ENCODE measurements around the gene REEP5. TPM values are rescaled to one million over a fixed set of nuclear protein-coding genes. Genes with fewer than 3 reads are reported as not detected.
"Not testable (repeated sequence)": the region's sequence is repeated elsewhere in the genome, so short reads cannot be mapped to it uniquely, and the experiment has no call there.

REEP5 gene
- 10 to 100 TPM; 63.8 to 76.3 TPM for total RNA-seq
- long read RNA-seq, donor 1, transcript REEP5-202 (5 exons, 3,326 nt) = major isoform, 58 of 62 reads
- long read RNA-seq, donor 1, partial matches to known transcripts = 1 of 62 reads
- long read RNA-seq, donor 1, other reads (novel, unspliced or antisense) = 3 of 62 reads
- long read RNA-seq, donor 2, transcript REEP5-202 (5 exons, 3,326 nt) = major isoform, 85 of 91 reads
- long read RNA-seq, donor 2, partial matches to known transcripts = 1 of 91 reads
- long read RNA-seq, donor 2, other reads (novel, unspliced or antisense) = 5 of 91 reads

DNA sequence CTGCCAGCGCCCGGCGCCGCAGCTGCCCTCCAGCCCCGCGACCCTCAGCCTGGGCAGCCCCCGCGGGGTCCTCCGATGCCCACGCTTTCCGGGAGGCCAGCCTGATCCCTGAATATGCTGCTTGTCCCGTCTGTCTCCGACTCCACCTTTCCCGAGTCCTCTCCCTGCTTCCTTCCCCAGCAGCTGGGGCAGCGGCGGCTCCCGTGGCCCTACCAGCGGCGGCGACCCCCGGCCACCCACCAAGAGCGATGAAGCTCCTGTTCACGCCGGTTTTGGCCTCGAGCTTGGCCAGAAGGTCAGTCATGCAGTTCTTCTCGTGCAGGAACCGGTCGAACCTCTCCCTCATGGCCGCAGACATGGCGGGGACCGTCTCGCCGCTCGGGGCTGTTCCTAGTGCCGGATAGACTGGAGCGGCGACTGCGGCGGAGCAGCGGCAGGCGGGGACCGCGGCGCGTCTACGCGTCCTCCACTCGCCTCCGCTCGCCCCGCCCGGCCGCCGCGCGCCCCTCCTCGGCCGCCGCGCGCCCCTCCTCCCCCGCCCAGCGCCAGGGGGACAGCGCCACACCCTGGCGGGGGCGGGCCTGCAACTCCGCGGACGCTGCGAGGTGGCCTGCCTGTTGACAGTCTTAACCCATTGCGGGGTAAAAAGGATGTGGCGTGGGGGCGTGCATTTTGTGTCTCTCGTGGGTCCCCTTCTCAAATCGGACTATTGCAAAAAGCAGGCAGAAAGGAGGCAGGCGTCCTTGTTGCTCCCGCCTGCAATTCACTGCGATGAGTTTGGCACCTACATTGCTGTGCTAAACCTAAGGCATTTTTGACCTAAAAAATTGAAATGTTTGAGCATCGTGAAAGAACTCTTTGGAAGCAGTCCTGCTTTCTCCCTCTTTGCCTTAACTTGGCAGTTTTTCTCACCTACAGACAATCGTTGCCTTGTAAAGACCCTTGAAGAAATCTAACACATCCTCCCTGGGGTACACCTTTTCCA lies at the start of gene REEP5:
Gene REEP5 (minus strand): TSS at position 395 of the 985 bp plus-strand sequence. CDS start 37 bp downstream, at position 358.
- intact Hi-C loops (cut with DNase I) = loop anchor here in 1 of 2 donors (10.0 kb wide), 1 partner anchor 47 kb away; no protein-coding TSS in a partner anchor
- peak; percentile 95 for DNase-seq (ENCODE audit: low spot score)

DNA sequence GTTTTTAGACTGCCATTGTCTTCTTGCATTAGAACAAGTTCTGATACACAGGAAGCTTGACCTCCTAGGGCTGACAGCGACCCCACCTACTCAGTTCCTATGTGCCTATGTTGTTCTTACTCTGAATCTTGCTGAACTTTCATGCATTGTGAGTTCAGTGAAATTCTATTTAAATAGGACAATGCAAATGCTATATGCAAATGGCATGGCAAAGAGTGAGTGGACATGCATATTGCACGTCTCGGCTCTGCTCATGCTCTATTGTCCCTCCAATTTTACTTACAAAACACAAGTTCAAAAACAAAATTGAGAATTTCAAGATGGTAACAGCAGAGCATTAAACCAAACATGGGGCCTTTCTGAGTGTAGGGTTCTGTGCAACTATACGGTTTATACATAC lies 49.2 kb upstream of the REEP5 start:
- intact Hi-C loops (cut with DNase I) = no loop called here
- no peak for DNase-seq (ENCODE audit: low spot score)

DNA sequence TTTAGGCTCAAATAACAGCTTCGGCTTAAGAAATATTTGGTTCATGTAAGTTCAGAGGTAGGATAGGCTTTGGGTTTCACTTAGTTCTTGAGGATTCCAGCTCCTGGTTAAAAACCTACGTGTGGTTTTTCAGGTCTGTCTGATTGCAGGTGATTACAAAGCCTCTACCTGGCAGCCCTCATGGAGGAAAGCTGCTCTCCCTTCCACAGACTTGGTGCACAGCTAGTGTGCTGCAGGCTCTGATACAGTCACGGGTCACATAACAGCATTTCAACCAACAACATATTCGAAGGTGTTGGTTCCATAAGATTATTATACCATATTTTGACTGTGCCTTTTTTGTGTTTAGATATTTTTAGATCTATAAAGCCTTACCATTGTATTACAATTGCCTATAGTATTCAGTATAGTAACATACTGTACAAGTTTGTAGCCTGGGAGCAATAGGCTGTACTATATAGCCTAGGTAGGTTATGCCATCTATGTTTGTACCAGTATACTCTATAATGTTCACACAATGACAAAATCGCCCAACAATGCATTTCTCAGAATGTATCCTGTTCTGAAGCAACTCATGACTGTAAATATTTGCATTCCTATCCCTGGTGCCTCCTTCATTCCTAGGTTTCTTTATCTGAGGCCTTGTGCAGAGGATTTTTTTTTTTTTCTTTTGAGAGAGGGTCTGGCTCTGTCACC lies 46.5 kb upstream of the REEP5 start:
- intact Hi-C loops (cut with DNase I) = no loop called here
- DNase-seq (ENCODE audit: low spot score) = no peak

DNA sequence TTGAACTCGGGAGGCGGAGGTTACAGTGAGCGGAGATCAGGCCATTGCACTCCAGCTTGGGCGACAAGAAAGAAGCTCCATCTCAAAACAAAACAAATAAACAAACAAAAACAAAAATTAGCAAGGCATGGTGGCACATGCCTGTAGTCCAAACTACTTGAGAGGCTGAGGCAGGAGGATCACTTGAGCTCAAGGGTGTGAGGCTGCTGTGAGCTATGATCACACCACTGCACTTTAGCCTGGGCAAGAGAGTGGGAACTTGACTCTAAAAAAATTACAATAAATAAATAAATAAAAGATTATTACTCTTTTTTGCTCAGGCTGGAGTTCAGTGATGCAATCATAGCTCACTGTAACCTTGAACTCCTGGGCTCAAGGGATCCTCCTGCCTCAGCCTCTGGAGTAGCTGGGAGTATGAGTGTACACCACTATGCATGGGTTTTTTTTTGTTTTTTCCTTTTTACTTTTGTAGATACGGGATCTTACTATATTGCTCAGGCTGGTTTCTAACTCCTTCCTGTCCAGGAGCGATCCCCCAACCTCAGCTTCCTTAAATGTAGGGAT lies 45.6 kb upstream of the REEP5 start:
- DNase-seq (ENCODE audit: low spot score) = no peak
- intact Hi-C loops (cut with DNase I) = loop anchor here in 1 of 2 donors (1.0 kb wide), 1 partner anchor 36 kb away; no protein-coding TSS in a partner anchor

DNA sequence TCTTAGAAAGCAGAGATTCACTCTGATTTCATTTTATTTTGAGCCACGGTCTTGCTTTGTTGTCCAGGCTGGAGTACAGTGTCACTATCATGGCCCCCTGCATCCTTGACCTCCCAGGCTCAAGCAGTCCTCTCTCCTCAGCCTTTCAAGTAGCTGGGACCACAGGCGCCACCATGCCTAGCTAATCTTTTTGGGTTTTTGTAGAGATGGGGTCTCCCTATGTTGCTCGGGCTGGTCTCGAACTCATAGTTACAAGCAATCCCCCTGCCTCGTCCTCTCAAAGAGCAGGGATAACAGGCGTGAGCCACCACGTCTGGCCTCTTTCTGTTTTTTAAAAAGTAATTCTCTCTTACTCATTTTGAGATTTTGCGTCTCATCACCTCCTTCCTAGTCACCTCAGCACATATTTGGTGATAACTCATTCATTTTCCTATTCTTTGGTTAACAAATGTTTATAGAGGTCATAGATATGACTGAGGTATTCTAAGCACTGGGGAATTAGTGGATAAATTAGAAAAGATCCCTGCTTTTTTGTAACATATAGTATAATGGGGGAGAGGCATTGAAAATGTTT lies 43.8 kb upstream of the REEP5 start:
- intact Hi-C loops (cut with DNase I) = no loop called here
- DNase-seq (ENCODE audit: low spot score) = no peak

DNA sequence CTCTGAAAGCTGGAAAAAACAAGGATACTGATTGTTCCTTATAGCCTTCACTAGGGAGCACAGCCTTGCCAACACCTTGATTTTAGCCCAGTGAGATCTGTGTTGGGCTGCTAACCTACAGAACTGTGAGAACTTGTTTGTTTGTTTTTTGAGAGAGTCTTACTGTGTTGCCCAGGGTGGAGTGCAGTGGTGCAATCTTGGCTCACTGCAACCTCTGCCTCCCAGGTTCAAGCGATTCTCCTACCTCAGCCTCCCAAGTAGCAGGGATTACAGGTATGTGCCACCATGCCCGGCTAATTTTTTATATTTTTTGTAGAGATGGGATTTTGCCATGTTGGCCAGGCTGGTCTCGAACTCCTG lies 41.3 kb upstream of the REEP5 start:
- DNase-seq (ENCODE audit: low spot score); intact Hi-C loops (cut with DNase I): not testable (repeated sequence)

DNA sequence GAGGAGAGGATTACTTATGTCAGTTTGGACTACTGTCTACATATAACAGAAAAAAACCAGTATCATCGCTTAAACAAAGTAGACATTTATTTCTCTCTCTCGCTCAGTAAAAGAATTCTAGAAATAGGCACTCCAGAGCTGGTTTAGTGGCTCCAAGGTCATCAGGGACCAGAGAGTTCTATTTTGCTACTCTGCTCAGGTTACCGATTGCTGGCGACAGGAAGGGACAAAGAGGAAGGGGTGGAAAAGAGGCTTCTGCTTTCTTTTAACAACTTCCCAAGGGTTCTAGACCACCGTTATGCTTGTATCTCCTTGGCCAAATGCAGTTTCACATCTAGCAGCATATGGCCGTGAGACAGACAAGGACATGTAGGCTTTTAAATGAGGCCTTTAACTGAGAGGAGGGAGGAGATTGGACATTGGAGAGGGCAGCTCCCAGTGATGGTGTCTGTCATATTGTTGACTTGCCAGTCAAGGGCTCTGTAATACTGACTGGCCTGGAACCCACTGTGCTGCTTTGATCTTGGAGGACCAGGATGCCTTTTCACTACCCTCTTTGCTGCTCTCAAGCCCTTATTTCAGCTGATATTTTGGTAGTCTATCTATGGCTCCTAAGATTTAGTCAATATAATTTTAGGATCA lies 39.0 kb upstream of the REEP5 start:
- no peak for DNase-seq (ENCODE audit: low spot score)
- intact Hi-C loops (cut with DNase I) = no loop called here

DNA sequence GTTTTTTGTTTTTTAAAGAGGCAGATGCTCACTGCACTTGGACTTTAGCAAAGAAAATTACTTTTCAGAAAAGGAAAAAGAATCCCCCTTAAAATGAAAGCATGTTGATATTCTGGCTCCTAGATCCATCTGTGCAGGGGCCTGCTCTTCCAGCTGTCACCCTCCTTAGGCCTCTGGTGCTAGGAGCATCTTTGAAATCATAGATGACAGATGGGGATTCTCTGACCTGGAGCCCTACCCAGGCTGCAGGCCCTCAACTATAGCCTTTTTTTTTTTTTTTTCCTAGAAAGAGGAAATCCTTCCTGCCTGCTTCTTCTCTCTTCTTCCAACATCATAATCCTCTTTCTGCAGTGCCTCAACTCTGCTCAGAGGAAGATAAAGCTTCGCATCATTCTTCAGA lies 38.3 kb upstream of the REEP5 start:
- intact Hi-C loops (cut with DNase I) = no loop called here
- DNase-seq (ENCODE audit: low spot score) = no peak

DNA sequence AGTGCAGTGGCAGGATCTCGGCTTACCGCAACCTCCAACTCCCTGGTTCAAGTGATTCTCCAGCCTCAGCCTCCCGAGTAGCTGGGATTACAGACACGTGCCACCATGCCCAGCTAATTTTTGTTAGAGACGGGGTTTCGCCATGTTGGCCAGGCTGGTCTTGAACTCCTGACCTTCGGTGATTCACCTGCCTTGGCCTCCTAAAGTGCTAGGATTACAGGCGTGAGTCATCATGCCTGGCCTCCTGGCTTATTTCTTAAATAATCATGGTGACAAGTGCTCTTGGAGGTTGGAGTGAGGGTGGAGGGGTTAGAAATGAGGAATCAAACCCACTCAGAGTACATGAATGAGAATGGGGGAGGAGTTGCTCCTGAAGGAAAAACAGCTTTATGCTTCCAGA lies 37.8 kb upstream of the REEP5 start:
- DNase-seq (ENCODE audit: low spot score); intact Hi-C loops (cut with DNase I): not testable (repeated sequence)

DNA sequence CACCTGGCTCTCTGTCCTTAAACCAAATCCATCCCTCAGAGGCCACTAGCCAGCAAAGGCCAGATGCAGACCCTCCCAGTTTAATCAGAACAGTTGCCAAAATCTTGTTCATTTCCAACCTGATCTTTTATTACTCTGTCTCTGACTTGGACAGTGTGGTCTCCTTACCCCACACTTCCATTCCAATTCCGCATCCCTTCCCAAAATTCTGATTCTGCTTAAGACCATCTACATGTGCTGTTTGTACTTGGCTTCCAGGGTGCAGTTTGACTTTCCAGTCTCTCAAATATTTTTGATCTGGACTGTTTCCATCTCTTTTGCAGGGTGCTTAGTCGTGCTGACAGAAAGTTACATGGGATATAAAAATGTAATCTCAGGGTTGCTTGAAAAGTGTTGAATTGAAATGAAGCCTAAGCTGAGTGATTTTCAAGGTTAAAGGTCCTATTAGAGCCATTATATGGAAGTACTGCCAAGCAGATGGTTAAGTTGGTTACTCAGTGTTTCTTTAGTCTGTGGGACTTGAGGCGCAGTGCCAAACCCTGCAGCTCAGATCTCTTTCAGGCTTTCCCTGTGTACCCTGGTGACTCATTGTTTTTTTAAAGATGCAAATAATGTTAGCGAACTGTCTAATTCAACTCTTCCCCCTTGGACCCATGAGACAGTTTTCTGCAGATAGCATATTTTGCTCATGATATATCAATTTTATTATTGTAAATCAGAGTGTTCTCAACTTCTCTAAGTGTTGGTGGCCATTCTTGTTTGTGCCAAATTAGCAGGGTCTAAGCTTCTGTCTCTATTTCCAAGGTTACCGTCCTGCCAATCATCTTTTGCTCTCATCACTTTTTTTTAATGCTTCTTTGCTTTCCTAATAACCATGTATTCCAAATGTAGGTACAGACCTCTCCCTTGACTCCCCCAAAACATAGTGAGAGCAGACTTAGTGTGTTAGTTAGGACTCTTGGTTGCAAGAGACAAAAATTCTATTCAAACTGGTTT lies 36.4 kb upstream of the REEP5 start:
- intact Hi-C loops (cut with DNase I) = no loop called here
- peak; percentile 87 for DNase-seq (ENCODE audit: low spot score)

DNA sequence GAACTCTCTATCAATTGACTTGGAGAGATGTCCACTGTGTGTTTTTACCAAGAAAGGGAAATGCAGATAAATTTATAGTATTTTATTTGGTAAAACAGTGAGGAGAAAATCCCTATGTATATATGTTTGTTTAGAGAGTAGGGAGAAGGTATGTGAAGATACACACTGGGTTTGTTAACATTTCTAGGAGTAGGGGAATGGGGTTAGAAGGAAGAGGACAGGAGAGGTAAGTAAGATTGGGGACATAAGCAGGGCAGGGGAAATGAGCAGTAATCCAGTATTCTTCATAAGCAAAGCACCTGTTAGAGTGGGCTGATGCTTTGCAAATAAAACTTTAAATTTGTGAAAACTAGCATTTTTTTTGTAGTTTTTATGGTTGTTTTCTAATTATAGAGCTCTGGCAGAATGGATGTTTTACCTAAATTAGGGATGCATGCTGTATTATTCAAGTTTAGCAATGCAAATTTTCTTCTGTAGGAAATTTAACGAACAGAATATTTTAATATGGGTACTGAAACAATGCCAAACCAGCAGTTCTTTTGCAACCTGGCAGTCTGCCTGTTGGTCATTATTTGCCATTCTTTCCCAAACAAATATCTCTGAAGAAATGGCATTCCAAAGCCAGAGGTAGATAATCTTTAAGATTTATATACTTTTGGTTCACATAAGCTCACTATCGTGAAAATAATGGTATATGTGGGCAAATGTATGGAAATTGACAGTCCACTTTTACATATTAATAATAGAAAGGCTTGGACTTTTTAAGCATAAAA lies 35.2 kb upstream of the REEP5 start:
- no peak for DNase-seq (ENCODE audit: low spot score)
- intact Hi-C loops (cut with DNase I) = no loop called here

DNA sequence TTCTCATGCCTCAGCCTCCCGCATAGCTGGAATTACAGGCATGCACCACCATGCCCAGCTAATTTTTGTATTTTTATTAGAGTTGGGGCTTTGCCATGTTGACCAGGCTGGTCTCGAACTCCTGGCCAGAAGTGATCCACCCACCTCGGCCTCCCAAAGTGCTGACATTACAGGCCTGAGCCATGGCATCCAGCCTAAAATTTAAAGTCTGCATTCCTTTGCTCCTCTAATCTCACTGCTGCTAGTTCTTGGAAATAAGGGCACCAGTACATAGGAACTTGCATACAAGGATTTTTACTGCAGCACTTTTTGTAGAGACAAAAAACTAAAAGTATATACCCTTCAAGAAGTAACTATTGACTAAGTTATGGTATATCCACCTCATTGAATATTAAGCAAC lies 34.6 kb upstream of the REEP5 start:
- intact Hi-C loops (cut with DNase I) = no loop called here
- DNase-seq (ENCODE audit: low spot score) = no peak

DNA sequence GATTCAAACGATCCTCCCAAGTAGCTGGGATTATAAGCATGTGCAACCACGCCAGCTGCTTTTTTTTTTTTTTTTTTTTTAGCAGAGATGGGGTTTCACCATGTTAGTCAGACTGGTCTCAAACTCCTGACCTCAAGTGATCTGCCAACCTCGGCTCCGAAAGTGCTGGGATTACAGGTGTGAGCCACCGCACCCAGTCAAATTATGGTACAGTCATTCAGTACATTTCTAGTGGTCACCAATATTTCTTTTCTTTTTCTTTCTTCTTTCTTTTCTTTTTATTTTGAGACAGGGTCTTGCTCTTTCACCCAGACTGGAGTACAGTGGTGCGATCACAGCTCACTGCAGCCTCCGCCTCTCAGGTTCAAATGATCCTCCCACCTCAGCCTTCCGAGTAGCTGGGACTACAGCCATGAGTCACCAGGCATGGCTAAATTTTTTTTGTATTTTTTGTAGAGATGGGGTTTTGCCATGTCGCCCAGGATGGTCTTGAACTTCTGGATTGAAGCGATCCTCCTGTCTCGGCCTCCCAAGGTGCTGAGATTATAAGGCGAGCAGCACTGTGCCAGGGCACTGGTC lies 29.2 kb upstream of the REEP5 start:
- intact Hi-C loops (cut with DNase I) = no loop called here
- no peak for DNase-seq (ENCODE audit: low spot score)

DNA sequence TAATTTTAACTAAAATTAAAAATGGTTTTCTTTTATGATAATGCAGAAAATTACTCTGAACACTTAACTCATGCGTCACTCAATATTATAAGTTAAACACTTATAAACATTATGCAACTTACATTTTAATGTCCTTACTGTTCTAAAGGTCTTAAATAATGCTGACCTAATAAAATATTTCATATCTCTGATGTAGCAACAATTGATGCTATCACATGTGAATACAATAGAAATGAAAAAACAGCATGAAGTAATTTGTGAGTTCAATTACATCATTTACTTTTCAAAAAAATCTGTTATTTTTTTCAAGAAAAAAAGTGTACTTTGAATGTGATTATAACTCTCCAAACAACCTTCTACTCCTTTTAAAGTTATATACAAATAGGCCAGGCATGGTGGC lies 26.4 kb upstream of the REEP5 start:
- DNase-seq (ENCODE audit: low spot score) = no peak
- intact Hi-C loops (cut with DNase I) = no loop called here

DNA sequence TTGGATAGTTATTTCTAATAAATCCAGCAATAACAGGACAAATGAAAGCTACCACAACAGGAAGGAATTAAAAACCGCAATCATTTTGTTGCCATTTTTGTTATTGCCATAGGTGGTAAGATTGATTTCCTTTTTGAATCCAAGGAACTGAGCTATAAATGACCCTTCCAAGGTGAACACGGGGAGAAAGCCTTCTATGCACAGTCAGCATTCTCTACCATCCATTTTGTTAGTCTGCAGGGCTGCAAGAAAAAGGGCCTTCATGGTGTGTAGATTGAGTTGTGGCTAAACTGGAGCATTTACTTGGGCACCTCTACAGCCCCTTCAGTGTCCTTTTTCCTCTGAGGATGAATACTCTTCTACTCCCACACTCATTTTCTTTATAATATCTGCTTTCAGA lies 18.6 kb upstream of the REEP5 start:
- intact Hi-C loops (cut with DNase I) = no loop called here
- no peak for DNase-seq (ENCODE audit: low spot score)

DNA sequence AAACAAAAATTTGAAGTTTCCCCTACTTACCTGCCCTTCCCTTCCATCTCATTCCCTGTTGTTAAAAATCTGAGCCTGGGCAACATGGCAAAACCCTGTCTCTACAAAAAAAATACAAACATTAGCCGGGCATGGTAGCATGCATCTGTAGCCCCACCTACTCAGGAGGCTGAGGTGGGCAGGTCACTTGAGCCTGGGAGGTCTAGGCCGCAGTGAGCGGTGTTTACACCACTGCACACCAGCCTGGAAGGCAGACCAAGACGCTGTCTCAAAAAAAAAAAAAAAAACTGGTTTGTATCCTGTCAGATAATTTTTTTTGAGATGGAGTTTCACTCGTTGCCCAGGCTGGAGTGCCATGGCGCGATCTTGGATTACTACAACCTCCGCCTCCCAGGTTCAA lies 16.3 kb upstream of the REEP5 start:
- intact Hi-C loops (cut with DNase I) = no loop called here
- no peak for DNase-seq (ENCODE audit: low spot score)

DNA sequence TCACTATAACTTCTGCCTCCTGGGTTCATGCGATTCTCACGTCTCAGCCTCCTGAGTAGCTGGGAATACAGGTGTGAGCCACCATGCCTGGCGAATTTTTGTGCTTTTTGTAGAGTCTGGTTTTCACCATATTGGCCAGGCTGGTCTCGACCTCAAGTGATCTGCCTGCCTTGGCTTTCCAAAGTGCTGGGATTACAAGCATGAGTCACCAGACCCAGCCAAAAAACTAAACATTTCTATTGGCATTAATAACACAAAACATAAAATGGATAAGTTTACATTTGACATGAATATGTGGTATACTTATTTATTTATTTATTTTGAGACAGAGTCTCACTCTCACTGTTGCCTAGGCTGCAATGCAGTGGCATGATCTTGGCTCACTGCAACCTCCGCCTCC lies 13.6 kb upstream of the REEP5 start:
- DNase-seq (ENCODE audit: low spot score) = no peak
- intact Hi-C loops (cut with DNase I) = no loop called here
